Effector memory CD4-positive, alpha-beta T cell (primary cell): ENCODE data around the gene GNGT1.

Experiments used
- DNase-seq, 3 donors: peaks; one replicate each; pipeline ENCODE4 v3.0.0-alpha.2; 2020
- H3K27ac ChIP-seq: 2 replicates; pipeline ENCODE4 v1.7.0; 2013; ENCODE audit warnings: mild to moderate bottlenecking, low read length, moderate library complexity; ENCODE audit not compliant: insufficient read depth, poor library complexity, severe bottlenecking
- H3K27me3 ChIP-seq: replicated peaks from 2 replicates; pipeline ENCODE4 v1.7.0; 2013; ENCODE audit warnings: mild to moderate bottlenecking, low read length; ENCODE audit not compliant: insufficient read depth, control insufficient read depth, poor library complexity, severe bottlenecking
- H3K36me3 ChIP-seq: 2 replicates; pipeline ENCODE4 v1.7.0; 2013; ENCODE audit warnings: mild to moderate bottlenecking, low read length, moderate library complexity; ENCODE audit not compliant: control insufficient read depth, insufficient read depth
- H3K4me1 ChIP-seq: 2 replicates; pipeline ENCODE4 v1.7.0; 2013; ENCODE audit warnings: low read length, mild to moderate bottlenecking; ENCODE audit not compliant: control insufficient read depth, insufficient read depth, poor library complexity, severe bottlenecking
- H3K4me3 ChIP-seq: 2 replicates; pipeline ENCODE4 v1.7.0; 2013; ENCODE audit warnings: low read length, low read depth, mild to moderate bottlenecking; ENCODE audit not compliant: insufficient read depth, poor library complexity, severe bottlenecking
- H3K9me3 ChIP-seq: 2 replicates; pipeline ENCODE4 v1.7.0; 2013; ENCODE audit warnings: mild to moderate bottlenecking, low read length, moderate library complexity; ENCODE audit not compliant: control insufficient read depth

Gene GNGT1

DNA sequence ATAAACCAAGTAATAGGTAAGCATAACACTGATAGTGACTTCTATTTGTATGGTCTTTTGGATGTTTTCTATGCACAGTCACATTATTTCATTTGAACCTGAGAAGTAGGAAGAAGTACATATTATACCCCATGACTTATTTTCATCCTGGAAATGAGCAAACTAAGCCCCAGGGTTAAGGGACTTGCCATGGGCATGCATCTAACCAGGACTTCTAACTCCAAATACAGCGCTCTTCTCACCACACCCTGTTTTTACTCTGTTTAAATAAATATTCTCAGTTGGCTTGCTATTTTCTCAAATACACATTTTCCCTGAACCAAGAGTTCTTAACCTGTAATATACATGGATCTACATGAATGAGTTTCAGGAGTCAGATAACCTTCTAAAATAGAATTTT lies 31.5 kb downstream of the GNGT1 start:
- H3K27me3 ChIP-seq = no peaks in the 10 kb centered on the region

GRCh38 chr7:93938293-93938692 lies 31.9 kb downstream of the GNGT1 start:
- no peaks in the 10 kb centered on the region for H3K27me3 ChIP-seq
- H3K27ac ChIP-seq = no peak overlapping the region
- no peaks in the 10 kb centered on the region for H3K36me3 ChIP-seq
- DNase-seq = no peak
- no peaks in the 10 kb centered on the region for H3K9me3 ChIP-seq
- no peak overlapping the region for H3K4me3 ChIP-seq
- H3K4me1 ChIP-seq = no peaks in the 10 kb centered on the region

More for the DNA sequence above, 31.5 kb downstream of the GNGT1 start:
- Histone ChIP-seq H3K9me3 (no peaks in the 10 kb centered on the region), H3K36me3 (no peaks in the 10 kb centered on the region), H3K4me1 (no peaks in the 10 kb centered on the region), H3K4me3 (no peak overlapping the region), H3K27ac (no peak overlapping the region)
- DNase-seq = no peak

GRCh38 chr7:93941945-93942344 lies 35.6 kb downstream of the GNGT1 start:
- no peaks in the 10 kb centered on the region for H3K9me3 ChIP-seq
- no peaks in the 10 kb centered on the region for H3K36me3 ChIP-seq
- no peaks in the 10 kb centered on the region for H3K27me3 ChIP-seq
- DNase-seq = no peak
- H3K27ac ChIP-seq = no peak overlapping the region
- no peak overlapping the region for H3K4me3 ChIP-seq
- H3K4me1 ChIP-seq = no peaks in the 10 kb centered on the region

DNA sequence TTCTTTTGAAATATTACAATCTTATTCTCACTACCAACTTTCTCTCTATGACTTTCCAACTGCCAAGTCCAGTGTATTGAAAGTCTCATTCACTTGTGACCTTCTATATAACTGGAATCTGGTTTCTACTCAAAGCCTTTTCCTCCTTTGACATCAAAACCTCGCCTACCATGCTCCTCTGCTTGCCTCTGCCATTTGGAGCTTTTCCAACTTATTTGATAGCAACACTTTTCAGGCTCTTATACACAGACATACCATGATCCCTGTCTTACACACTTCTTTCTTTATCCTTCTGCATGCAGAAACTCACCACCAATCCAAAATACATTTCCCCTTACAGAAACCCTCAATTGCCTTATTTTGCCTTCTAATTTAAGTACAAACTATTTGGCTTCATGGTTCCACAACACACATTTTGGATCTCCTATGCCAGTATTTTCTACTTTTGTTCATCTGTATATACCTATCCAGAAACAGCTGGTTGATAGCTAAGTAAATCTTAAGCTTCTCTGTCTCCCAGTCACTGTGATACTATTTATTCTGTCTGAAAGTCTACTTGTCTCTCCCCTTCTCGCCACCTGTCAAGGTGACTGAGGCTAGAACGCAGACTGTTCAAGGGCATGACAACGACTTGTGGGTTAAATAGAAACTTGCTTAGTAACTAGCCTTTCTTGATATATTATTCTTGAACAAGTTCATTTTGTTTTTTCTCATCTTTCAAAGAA lies 37.6 kb downstream of the GNGT1 start:
- Histone ChIP-seq H3K27ac (no peak overlapping the region), H3K4me3 (no peak overlapping the region), H3K36me3 (no peaks in the 10 kb centered on the region), H3K9me3 (no peaks in the 10 kb centered on the region), H3K27me3 (no peaks in the 10 kb centered on the region), H3K4me1 (no peaks in the 10 kb centered on the region)
- DNase-seq = no peak

DNA sequence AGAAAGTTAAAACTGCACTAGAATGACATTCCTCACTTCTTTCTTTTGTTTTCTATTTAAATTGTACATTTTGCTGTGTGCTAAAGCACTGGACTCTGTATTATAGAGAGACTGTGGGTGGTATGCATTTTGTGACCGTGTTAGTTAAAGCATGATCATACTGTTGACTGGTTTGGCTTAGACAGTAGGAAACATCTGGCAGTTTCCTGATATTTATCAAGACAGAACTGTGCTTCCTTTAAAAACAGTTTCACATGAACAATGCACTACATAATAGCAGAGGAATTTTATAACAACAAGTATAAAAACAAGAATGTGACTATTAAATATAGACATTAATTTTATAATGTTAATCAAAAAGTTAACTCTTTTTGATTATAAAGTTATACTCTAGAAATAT lies 38.3 kb downstream of the GNGT1 start:
- H3K4me1 ChIP-seq = no peaks in the 10 kb centered on the region

DNA sequence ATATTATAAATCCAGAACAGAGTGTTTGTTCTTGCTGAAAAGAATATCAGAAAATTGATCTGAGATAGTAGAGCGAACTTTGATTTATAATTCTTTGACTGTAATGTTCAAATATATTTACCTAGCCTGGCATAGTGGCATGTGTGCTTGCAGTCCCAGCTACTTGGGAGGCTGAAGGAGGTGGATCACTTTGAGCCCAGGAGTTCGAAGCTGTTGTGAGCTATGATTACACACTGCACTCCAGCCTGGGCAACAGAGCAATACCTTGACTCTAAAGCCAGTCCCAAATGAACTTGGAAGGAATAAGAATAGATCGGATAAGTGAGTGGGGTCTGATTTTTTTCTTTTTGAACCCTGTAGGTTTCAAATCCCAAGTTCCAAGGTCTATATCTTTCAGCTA lies 38.7 kb downstream of the GNGT1 start:
- Histone ChIP-seq H3K9me3 (no peaks in the 10 kb centered on the region), H3K27ac (no peak overlapping the region), H3K4me3 (no peak overlapping the region), H3K36me3 (no peaks in the 10 kb centered on the region), H3K27me3 (no peaks in the 10 kb centered on the region), H3K4me1 (no peaks in the 10 kb centered on the region)
- DNase-seq = no peak

More for the DNA sequence above, 38.3 kb downstream of the GNGT1 start:
- H3K36me3 ChIP-seq = no peaks in the 10 kb centered on the region
- no peaks in the 10 kb centered on the region for H3K9me3 ChIP-seq
- no peak overlapping the region for H3K4me3 ChIP-seq
- no peak overlapping the region for H3K27ac ChIP-seq
- DNase-seq = no peak
- H3K27me3 ChIP-seq = no peaks in the 10 kb centered on the region

- Histone ChIP-seq H3K9me3 (no peaks in the 10 kb centered on the region), H3K4me1 (no peaks in the 10 kb centered on the region), H3K27me3 (no peaks in the 10 kb centered on the region), H3K27ac (no peak overlapping the region), H3K4me3 (no peak overlapping the region), H3K36me3 (no peaks in the 10 kb centered on the region)
- no peak for DNase-seq
Measured at GRCh38 chr7:93945756-93946535, 39.6 kb downstream of the GNGT1 start.

GRCh38 chr7:93948106-93948505 lies 41.7 kb downstream of the GNGT1 start:
- Histone ChIP-seq H3K27ac (no peak overlapping the region), H3K27me3 (no peaks in the 10 kb centered on the region), H3K4me3 (no peak overlapping the region), H3K4me1 (no peaks in the 10 kb centered on the region), H3K36me3 (no peaks in the 10 kb centered on the region), H3K9me3 (no peaks in the 10 kb centered on the region)
- DNase-seq = no peak

DNA sequence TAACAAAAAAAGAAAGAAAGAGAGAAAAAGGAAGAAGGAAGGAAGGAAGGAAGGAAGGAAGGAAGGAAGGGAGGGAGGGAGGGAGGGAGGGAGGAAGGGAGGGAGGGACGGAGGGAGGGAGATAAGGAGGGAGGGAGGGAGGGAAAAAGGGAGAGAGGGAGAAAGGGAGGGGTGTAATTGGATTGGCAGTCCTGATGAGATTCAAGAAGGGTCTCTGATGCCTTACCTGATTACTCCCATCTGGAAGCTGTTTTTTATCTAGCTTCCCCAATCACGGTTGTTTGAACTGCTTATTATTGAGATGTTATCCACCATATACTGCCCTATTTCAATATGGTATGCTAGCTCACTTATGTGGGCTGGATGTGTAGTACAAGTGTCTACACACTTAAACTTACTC lies 42.5 kb downstream of the GNGT1 start:
- Histone ChIP-seq H3K4me1 (no peaks in the 10 kb centered on the region), H3K36me3 (no peaks in the 10 kb centered on the region), H3K27ac (no peak overlapping the region), H3K9me3 (no peaks in the 10 kb centered on the region), H3K27me3 (no peaks in the 10 kb centered on the region), H3K4me3 (no peak overlapping the region)
- no peak for DNase-seq

GRCh38 chr7:93949423-93949822 lies 43.1 kb downstream of the GNGT1 start:
- H3K4me1 ChIP-seq = no peaks in the 10 kb centered on the region
- H3K4me3 ChIP-seq = no peak overlapping the region
- H3K27me3 ChIP-seq = no peaks in the 10 kb centered on the region
- H3K36me3 ChIP-seq = no peaks in the 10 kb centered on the region
- no peak for DNase-seq
- H3K9me3 ChIP-seq = no peaks in the 10 kb centered on the region
- H3K27ac ChIP-seq = no peak overlapping the region
